ENCODE data around the gene MAP3K19. TPM values are rescaled to one million over a fixed set of nuclear protein-coding genes. Genes with fewer than 3 reads are reported as not detected.

The MAP3K19 gene
- total and polyA plus RNA-seq, 2 of the 8 experiments (the other 6 are each of a cell fraction or from before 2014, with no cell fraction given): not detected

DNA sequence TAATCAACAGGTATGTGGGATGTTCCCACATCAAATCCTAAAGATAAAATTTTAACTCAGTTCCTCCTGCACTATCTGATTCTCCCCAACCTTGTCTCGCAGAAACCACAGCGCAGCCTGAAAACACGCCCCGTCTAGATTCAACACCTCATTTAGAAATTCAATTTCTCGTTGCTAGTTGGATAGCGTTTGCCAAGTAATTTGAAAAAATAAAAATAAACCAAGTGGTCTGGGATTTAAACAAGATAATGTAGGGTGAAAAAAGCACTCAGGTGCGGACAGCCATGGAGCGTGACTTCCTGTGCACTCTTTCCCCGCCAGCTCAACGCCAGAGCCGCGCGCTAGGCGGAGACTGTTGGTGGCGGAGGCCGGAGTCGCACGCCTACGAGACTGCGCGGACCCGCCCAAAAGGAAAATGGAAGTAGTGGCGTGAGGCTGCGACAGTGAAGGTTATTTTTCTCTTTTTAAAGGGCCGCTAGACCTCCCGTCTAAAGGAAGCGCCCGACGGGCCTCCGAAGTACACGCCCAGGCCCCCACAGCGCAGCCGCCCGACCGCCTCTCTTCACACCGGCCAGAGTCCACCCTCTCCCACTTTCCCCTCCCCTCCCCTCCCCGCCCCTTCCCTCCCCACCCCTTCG, 129.2 kb downstream of the MAP3K19 start (continued):
- TF ChIP-seq, protein P1, sequence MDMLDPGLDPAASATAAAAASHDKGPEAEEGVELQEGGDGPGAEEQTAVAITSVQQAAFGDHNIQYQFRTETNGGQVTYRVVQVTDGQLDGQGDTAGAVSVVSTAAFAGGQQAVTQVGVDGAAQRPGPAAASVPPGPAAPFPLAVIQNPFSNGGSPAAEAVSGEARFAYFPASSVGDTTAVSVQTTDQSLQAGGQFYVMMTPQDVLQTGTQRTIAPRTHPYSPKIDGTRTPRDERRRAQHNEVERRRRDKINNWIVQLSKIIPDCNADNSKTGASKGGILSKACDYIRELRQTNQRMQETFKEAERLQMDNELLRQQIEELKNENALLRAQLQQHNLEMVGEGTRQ (IDR thresholded peaks at IDR 0.05; ENCODE audit: low read length): no peak
- TF ChIP-seq KDM4A (IDR thresholded peaks at IDR 0.05; ENCODE audit: low read depth, low read length, severe bottlenecking) (peak; percentile 47), SP2 (IDR thresholded peaks at IDR 0.05; ENCODE audit: low read length) (no peak), SIN3A (conservative IDR thresholded peaks at IDR 0.05 in 1 of 2, IDR thresholded peaks at IDR 0.05 in 1 of 2; ENCODE audit: low read depth in 1 of 2, low read length in 2 of 2) (peak; percentile 18 to 47; a peak in 1 of 4 replicates), TEAD4 (IDR thresholded peaks at IDR 0.05; ENCODE audit: low read depth, low read length) (no peak), TBP (IDR thresholded peaks at IDR 0.05; ENCODE audit: low read depth, low read length) (peak; percentile 63), BACH1 (IDR thresholded peaks at IDR 0.05; ENCODE audit: low read length) (no peak), YY1 (IDR thresholded peaks at IDR 0.05; ENCODE audit: low read depth, low read length) (peak; percentile 77), MAX (IDR thresholded peaks at IDR 0.05) (peak; percentile 19), SIRT6 (IDR thresholded peaks at IDR 0.05; ENCODE audit: low read length) (no peak), RFX5 (IDR thresholded peaks at IDR 0.05; ENCODE audit: borderline replicate concordance, low read depth, low read length) (no peak), POLR2A (IDR thresholded peaks at IDR 0.05; ENCODE audit: control extremely low read depth in 1 of 2, low read depth in 2 of 2, low read length in 2 of 2) (peak; percentile 64 to 68), KDM5A (IDR thresholded peaks at IDR 0.05; ENCODE audit: low read length) (0 out of 2 replicates have a peak, but pooled peaks have one; percentile 31), TAF7 (optimal IDR thresholded peaks at IDR 0.05; ENCODE audit: borderline replicate concordance, low read depth, low read length) (peak; percentile 55), CTBP2 (IDR thresholded peaks at IDR 0.05; ENCODE audit: borderline replicate concordance, insufficient read depth, insufficient read length, low read length) (no peak), SP1 (IDR thresholded peaks at IDR 0.05; ENCODE audit: low read depth, low read length) (no peak), CTCF (IDR thresholded peaks at IDR 0.05; ENCODE audit: control extremely low read depth in 1 of 3, insufficient read depth in 1 of 3, low read depth in 1 of 3, low read length in 3 of 3) (peak in 2 of 3 experiments; percentile 9 to 31; a peak in 2 of 4 replicates)

Data from H1 (cell line).